T-helper 2 cell treated with Interferon-gamma antibody and Interleukin-4, amounts not matched to agents 5 μg/mL and 100 μg/mL, for 36 hours (primary cell): ENCODE measurements around the gene GIT1.

Experiments used
- DNase-seq: peaks from one replicate; pipeline ENCODE4 v3.0.0; 2021; ENCODE audit warnings: low spot score
- H3K27ac Mint-ChIP-seq: one replicate; pipeline ENCODE4 v1.8.0; 2021; ENCODE audit warnings: mild to moderate bottlenecking, mixed read lengths
- H3K27me3 Mint-ChIP-seq: one replicate; pipeline ENCODE4 v1.8.0; 2021; ENCODE audit warnings: low read depth, mixed read lengths
- H3K36me3 Mint-ChIP-seq: one replicate; pipeline ENCODE4 v1.8.0; 2021; ENCODE audit warnings: low read depth, mixed read lengths
- H3K4me1 Mint-ChIP-seq: one replicate; pipeline ENCODE4 v1.8.0; 2021; ENCODE audit warnings: low read depth, mixed read lengths
- H3K4me3 Mint-ChIP-seq: one replicate; pipeline ENCODE4 v1.8.0; 2022; ENCODE audit warnings: mild to moderate bottlenecking, moderate library complexity, mixed read lengths
- H3K9me3 Mint-ChIP-seq: one replicate; pipeline ENCODE4 v1.8.0; 2021; ENCODE audit warnings: mixed read lengths

GIT1 gene

DNA sequence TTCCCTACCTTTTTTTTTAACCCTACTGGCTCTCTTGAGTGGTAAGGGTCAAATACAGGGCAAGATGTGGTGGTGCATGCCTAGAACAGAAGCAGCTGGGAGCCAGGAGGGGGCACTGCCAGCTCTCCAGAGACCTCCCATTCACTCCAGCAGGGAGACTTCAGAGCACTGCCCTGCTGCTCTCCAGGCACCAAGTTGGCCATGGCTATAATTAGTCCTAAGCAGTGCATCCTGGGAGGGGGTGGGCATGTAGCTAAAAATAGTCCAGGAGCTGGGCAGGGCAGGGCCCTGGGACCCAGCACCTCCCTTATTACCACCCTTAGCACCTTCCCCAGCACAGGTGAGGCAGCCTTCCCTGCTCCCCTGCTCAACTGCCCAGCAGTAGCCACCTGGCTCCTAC is 29.8 kb upstream of the GIT1 start:
- no peaks in the 10 kb centered on the region for H3K36me3 Mint-ChIP-seq
- no peaks in the 10 kb centered on the region for H3K9me3 Mint-ChIP-seq
- H3K4me3 Mint-ChIP-seq = no peak overlapping the region
- no peak overlapping the region for H3K27ac Mint-ChIP-seq
- peaks cover 44% of the 10 kb centered on the region for H3K4me1 Mint-ChIP-seq
- no peak for DNase-seq
- peaks cover 11% of the 10 kb centered on the region for H3K27me3 Mint-ChIP-seq

GRCh38 chr17:29618272-29619065 is 29.0 kb upstream of the GIT1 start:
- DNase-seq = no peak
- Mint-ChIP-seq H3K4me1 (peaks cover 44% of the 10 kb centered on the region), H3K4me3 (no peak overlapping the region), H3K27ac (peak overlapping the region; percentile 20), H3K36me3 (no peaks in the 10 kb centered on the region), H3K9me3 (no peaks in the 10 kb centered on the region), H3K27me3 (peaks cover 11% of the 10 kb centered on the region)

- H3K4me1 Mint-ChIP-seq = peaks cover 38% of the 10 kb centered on the region
- no peaks in the 10 kb centered on the region for H3K36me3 Mint-ChIP-seq
- peaks cover 11% of the 10 kb centered on the region for H3K27me3 Mint-ChIP-seq
- peak overlapping the region; percentile 87 for H3K27ac Mint-ChIP-seq
- peak; percentile 88 for DNase-seq
- H3K9me3 Mint-ChIP-seq = no peaks in the 10 kb centered on the region
- peak overlapping the region; percentile 85 for H3K4me3 Mint-ChIP-seq
Measured at GRCh38 chr17:29617481-29618271, 28.2 kb upstream of the GIT1 start.

DNA sequence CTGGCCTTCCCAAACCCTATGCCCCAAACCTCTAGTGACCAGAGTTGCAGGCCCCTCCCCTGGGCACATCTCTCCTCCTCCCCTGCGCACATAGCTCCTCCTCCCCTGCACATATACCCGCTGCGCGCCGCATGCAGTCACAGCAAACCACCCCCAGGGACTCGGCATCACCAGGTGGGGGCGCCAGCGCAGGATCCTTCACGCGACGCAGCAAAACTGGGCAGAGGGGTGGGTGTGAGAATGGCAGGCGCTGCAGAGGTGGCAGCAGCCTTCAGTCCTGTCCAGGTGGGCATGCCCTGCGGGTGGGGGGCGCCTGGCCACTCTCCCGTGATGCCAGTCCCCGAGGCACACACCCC is 27.7 kb upstream of the GIT1 start:
- peak overlapping the region; percentile 87 for H3K27ac Mint-ChIP-seq
- peak; percentile 90 for DNase-seq
- H3K9me3 Mint-ChIP-seq = no peaks in the 10 kb centered on the region
- H3K27me3 Mint-ChIP-seq = peaks cover 11% of the 10 kb centered on the region
- H3K4me1 Mint-ChIP-seq = peaks cover 37% of the 10 kb centered on the region
- no peaks in the 10 kb centered on the region for H3K36me3 Mint-ChIP-seq
- H3K4me3 Mint-ChIP-seq = peak overlapping the region; percentile 85

GRCh38 chr17:29616300-29617048 is 27.0 kb upstream of the GIT1 start:
- peaks cover 10% of the 10 kb centered on the region for H3K27me3 Mint-ChIP-seq
- peaks cover 34% of the 10 kb centered on the region for H3K4me1 Mint-ChIP-seq
- no peaks in the 10 kb centered on the region for H3K9me3 Mint-ChIP-seq
- DNase-seq = no peak
- H3K36me3 Mint-ChIP-seq = no peaks in the 10 kb centered on the region
- H3K4me3 Mint-ChIP-seq = peak overlapping the region; percentile 85
- H3K27ac Mint-ChIP-seq = peak overlapping the region; percentile 87

DNA sequence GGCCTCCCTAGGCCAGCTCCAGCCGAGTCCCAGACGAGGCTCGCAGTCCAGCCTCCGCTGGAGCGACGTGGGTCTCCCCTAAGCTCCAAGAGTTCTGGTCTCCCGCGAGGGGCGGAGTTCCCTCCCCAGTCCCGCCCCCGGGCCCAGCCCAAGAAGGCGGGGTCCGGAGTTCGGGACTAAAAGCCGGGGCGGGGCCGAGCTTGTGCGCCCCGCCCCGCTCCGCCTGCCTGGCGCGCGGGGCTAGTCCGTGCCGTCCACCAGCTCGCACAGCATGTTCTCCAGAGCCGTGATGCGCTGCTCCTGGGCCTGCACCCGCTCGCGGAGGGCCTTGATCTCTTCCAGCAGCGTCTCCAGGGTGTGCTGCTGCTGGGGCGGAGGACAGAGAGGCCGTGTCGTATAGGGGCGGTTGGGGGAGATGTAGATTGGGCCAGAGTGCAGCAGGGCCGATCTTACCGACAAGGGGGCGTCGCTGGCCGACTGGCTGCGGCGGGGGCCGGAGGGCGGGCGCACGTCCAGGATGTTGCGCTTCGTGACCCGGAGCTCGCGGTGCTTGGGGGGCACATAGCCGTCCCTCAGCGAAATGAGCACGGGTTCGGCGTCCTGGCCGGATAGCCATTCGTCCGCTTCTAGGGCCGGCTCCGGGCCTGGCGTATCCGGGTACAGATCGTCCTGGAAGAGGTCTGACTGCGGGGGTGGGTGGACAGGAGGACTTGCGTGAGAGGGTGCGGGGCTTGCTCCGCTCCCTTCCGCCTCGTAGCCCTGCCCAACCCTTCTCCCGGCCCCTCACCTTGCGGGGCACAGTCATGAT is 26.2 kb upstream of the GIT1 start:
- Mint-ChIP-seq H3K4me1 (peaks cover 34% of the 10 kb centered on the region), H3K27me3 (peaks cover 10% of the 10 kb centered on the region)

GRCh38 chr17:29615048-29615385 is 25.6 kb upstream of the GIT1 start:
- Mint-ChIP-seq H3K4me1 (peaks cover 34% of the 10 kb centered on the region), H3K9me3 (no peaks in the 10 kb centered on the region), H3K27ac (peak overlapping the region; percentile 92), H3K4me3 (peak overlapping the region; percentile 85), H3K36me3 (no peaks in the 10 kb centered on the region), H3K27me3 (peaks cover 10% of the 10 kb centered on the region)
- DNase-seq = peak; percentile 59

More for the DNA sequence above, 26.2 kb upstream of the GIT1 start:
- Mint-ChIP-seq H3K4me3 (peak overlapping the region; percentile 85), H3K36me3 (no peaks in the 10 kb centered on the region), H3K9me3 (no peaks in the 10 kb centered on the region), H3K27ac (peak overlapping the region; percentile 92)
- DNase-seq = peak; percentile 85

- Mint-ChIP-seq H3K4me3 (peak overlapping the region; percentile 85), H3K27me3 (peaks cover 10% of the 10 kb centered on the region), H3K4me1 (peaks cover 34% of the 10 kb centered on the region), H3K27ac (peak overlapping the region; percentile 92), H3K9me3 (no peaks in the 10 kb centered on the region), H3K36me3 (no peaks in the 10 kb centered on the region)
- DNase-seq = no peak
Measured at GRCh38 chr17:29614349-29615047, 25.1 kb upstream of the GIT1 start.

GRCh38 chr17:29613856-29614255 is 24.4 kb upstream of the GIT1 start:
- peaks cover 30% of the 10 kb centered on the region for H3K4me1 Mint-ChIP-seq
- DNase-seq = no peak
- H3K36me3 Mint-ChIP-seq = no peaks in the 10 kb centered on the region
- peaks cover 10% of the 10 kb centered on the region for H3K27me3 Mint-ChIP-seq
- peak overlapping the region; percentile 71 for H3K4me3 Mint-ChIP-seq
- no peak overlapping the region for H3K27ac Mint-ChIP-seq
- no peaks in the 10 kb centered on the region for H3K9me3 Mint-ChIP-seq

DNA sequence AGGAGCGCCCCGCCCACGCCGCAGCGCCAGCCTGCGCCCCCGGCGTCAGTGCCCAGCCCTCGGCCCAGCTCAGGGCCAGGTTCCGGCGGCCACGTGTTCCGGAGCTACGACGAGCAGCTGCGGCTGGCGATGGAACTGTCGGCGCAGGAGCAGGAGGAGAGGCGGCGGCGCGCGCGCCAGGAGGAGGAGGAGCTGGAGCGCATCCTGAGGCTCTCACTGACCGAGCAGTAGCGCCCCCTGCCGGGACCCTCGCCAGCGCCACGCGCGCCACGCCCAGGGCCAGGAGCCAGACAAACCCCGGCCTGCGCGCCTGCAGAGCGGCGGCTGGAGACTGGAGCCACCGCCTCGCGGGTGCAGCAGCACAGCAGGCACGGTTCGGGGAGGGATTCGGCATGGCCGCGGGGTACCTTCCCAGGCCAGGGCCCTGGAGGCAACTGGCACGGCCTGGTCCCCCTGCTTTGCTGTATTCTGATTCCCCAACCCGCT is 23.9 kb upstream of the GIT1 start:
- H3K9me3 Mint-ChIP-seq = no peaks in the 10 kb centered on the region
- DNase-seq = peak; percentile 93
- peak overlapping the region; percentile 71 for H3K4me3 Mint-ChIP-seq
- peaks cover 10% of the 10 kb centered on the region for H3K27me3 Mint-ChIP-seq
- H3K4me1 Mint-ChIP-seq = peaks cover 29% of the 10 kb centered on the region
- no peaks in the 10 kb centered on the region for H3K36me3 Mint-ChIP-seq
- H3K27ac Mint-ChIP-seq = no peak overlapping the region

DNA sequence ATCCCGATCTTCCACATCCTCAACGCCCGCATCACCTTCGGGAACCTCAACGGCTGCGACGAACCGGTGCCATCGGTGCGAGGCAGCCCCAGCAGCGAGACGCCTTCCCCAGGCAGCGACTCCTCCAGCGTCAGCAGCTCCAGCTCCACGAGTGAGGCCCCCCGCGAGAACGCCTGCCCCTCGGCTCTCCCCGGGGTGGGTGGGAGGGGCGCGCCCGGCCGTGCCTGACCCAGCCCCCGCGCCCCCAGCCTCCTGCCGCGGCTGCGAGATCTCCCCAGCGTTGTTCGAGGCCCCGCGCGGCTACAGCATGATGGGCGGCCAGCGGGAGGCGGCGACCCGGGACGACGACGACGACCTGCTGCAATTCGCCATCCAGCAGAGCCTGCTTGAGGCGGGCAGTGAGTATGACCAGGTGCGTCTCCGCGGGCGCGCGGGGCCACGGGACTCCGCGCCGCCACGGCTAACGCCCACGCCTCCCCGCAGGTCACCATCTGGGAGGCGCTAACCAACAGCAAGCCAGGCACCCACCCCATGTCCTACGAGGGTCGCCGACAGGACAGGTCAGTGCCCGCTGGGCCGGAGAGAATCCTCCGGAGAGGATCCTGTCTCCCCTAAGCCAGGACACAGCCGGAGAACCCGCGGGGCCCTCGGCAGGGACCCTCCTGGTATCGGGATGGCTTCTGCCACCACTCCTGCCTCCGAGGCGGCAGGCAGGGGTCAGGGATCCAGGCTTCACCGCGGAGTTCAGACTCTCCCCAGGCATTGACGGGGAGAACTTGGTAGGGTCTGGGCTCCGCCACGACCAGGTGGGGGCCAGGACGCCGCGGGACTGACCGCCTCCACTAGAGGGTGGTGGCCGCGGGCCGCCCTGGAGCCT is 23.2 kb upstream of the GIT1 start:
- no peak for DNase-seq
- Mint-ChIP-seq H3K36me3 (no peaks in the 10 kb centered on the region), H3K27ac (no peak overlapping the region), H3K4me3 (peak overlapping the region; percentile 43), H3K4me1 (peaks cover 29% of the 10 kb centered on the region), H3K27me3 (peaks cover 10% of the 10 kb centered on the region), H3K9me3 (no peaks in the 10 kb centered on the region)

DNA sequence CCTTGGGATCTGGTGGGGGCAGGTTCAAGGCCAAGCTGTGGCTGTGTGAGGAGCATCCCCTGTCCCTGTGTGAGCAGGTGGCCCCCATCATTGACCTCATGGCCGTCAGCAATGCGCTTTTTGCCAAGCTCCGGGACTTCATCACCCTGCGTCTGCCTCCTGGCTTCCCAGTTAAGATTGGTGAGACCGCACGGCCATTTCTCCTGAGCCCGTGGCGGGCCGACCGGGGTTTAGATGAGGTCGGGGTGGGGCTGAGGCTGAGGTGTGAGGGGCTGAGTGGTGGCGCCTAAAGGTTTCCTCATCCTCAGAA is 22.6 kb upstream of the GIT1 start:
- H3K36me3 Mint-ChIP-seq = no peaks in the 10 kb centered on the region
- H3K4me1 Mint-ChIP-seq = peaks cover 27% of the 10 kb centered on the region
- DNase-seq = no peak
- no peaks in the 10 kb centered on the region for H3K9me3 Mint-ChIP-seq
- no peak overlapping the region for H3K27ac Mint-ChIP-seq
- no peak overlapping the region for H3K4me3 Mint-ChIP-seq
- peaks cover 10% of the 10 kb centered on the region for H3K27me3 Mint-ChIP-seq
